ENCODE results near the gene RNF123. TPM values are rescaled to one million over a fixed set of nuclear protein-coding genes. Genes with fewer than 3 reads are reported as not detected.

Gene RNF123
- total RNA-seq = 10 to 100 TPM; 35.1 to 35.2 TPM

GRCh38 chr3:49689046-49689907 is at the start of gene RNF123, which contains the start of gene MST1:
Gene RNF123, plus strand, starts transcription at chr3:49689557. Its CDS starts 1,609 bp downstream, at chr3:49691166.
Gene MST1, minus strand, starts transcription at chr3:49689474. Its CDS starts 783 bp downstream, at chr3:49688691.
- Mint-ChIP-seq H3K4me1 (ENCODE audit: low read depth) (peaks cover 32% of the 10 kb centered on the region), H3K36me3 (ENCODE audit: insufficient read depth in 2 of 2) (no peaks in the 10 kb centered on the region), H3K9me3 (no peaks in the 10 kb centered on the region), H3K27me3 (ENCODE audit: low read depth) (no peaks in the 10 kb centered on the region), H3K27ac (peak within 1 kb of the TSS; percentile 97), H3K4me3 (peak within 1 kb of the TSS; percentile 98 to 99)
- DNase-seq = peak; percentile 95
- peak; percentile 82 to 84 for ATAC-seq (replicated peaks in 1 of 2)

GRCh38 chr3:49641292-49641691 is 48.1 kb upstream of the RNF123 start:
- no peaks in the 10 kb centered on the region for H3K9me3 Mint-ChIP-seq

DNA sequence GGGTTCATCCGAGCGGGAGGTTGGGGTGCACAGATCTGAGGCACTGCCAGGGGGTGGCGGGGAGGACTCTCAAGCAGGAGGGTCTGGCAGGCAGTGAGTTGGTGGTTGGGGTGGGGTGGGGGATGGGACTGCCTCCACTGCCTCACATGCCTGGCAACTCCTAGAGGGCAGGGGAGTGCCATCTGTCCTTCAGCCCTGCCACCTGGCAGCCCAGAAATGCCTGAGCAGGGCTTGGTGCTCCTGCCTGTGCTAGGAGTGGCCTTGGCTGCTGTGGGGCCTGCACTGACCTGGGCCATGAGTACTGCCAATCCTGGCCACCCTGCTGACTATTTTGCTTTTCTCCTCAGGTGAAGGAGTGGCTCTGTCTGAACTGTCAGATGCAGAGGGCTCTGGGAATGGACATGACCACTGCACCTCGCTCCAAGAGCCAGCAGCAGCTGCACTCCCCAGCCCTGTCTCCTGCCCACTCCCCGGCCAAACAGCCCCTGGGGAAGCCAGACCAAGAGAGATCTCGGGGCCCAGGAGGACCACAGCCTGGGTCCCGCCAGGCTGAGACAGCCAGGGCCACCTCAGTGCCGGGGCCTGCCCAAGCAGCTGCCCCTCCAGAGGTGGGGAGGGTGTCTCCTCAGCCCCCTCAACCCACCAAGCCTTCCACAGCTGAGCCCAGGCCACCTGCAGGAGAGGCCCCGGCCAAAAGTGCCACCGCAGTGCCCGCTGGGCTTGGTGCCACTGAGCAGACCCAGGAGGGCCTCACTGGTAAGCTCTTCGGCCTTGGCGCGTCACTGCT is 47.2 kb upstream of the RNF123 start:
- no peak overlapping the region for H3K27ac Mint-ChIP-seq
- no peak for ATAC-seq (replicated peaks in 1 of 2)
- no peaks in the 10 kb centered on the region for H3K4me1 Mint-ChIP-seq (ENCODE audit: low read depth)
- H3K27me3 Mint-ChIP-seq (ENCODE audit: low read depth) = no peaks in the 10 kb centered on the region
- H3K36me3 Mint-ChIP-seq (ENCODE audit: insufficient read depth in 2 of 2) = no peaks in the 10 kb centered on the region
- no peak overlapping the region for H3K4me3 Mint-ChIP-seq
- no peak for DNase-seq
- H3K9me3 Mint-ChIP-seq = no peaks in the 10 kb centered on the region

More at GRCh38 chr3:49641292-49641691, 48.1 kb upstream of the RNF123 start:
- H3K36me3 Mint-ChIP-seq (ENCODE audit: insufficient read depth in 2 of 2) = no peaks in the 10 kb centered on the region
- H3K4me1 Mint-ChIP-seq (ENCODE audit: low read depth) = no peaks in the 10 kb centered on the region
- no peaks in the 10 kb centered on the region for H3K27me3 Mint-ChIP-seq (ENCODE audit: low read depth)
- H3K27ac Mint-ChIP-seq = no peak overlapping the region
- no peak overlapping the region for H3K4me3 Mint-ChIP-seq
- ATAC-seq (replicated peaks in 1 of 2) (no peak), DNase-seq (no peak)

DNA sequence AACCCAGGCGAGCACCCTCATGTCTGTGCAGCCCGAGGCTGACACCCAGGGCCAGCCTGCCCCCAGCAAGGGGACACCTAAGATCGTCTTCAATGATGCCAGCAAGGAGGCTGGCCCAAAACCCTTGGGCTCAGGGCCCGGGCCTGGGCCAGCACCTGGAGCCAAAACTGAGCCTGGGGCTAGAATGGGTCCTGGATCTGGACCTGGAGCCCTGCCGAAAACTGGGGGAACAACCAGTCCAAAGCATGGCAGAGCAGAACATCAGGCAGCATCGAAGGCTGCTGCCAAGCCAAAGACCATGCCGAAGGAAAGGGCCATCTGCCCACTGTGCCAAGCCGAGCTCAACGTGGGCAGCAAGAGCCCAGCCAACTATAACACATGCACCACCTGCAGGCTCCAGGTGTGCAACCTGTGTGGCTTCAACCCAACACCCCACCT is 46.6 kb upstream of the RNF123 start:
- DNase-seq (no peak), ATAC-seq (replicated peaks in 1 of 2) (no peak)
- Mint-ChIP-seq H3K9me3 (no peaks in the 10 kb centered on the region), H3K4me1 (ENCODE audit: low read depth) (no peaks in the 10 kb centered on the region), H3K36me3 (ENCODE audit: insufficient read depth in 2 of 2) (no peaks in the 10 kb centered on the region), H3K4me3 (no peak overlapping the region), H3K27ac (no peak overlapping the region), H3K27me3 (ENCODE audit: low read depth) (no peaks in the 10 kb centered on the region)

GRCh38 chr3:49644684-49645083 is 44.7 kb upstream of the RNF123 start:
- DNase-seq = no peak
- H3K9me3 Mint-ChIP-seq = no peaks in the 10 kb centered on the region
- ATAC-seq (replicated peaks in 1 of 2) = no peak
- H3K27me3 Mint-ChIP-seq (ENCODE audit: low read depth) = no peaks in the 10 kb centered on the region
- no peaks in the 10 kb centered on the region for H3K36me3 Mint-ChIP-seq (ENCODE audit: insufficient read depth in 2 of 2)
- H3K4me1 Mint-ChIP-seq (ENCODE audit: low read depth) = no peaks in the 10 kb centered on the region
- H3K4me3 Mint-ChIP-seq = no peak overlapping the region
- H3K27ac Mint-ChIP-seq = no peak overlapping the region

DNA sequence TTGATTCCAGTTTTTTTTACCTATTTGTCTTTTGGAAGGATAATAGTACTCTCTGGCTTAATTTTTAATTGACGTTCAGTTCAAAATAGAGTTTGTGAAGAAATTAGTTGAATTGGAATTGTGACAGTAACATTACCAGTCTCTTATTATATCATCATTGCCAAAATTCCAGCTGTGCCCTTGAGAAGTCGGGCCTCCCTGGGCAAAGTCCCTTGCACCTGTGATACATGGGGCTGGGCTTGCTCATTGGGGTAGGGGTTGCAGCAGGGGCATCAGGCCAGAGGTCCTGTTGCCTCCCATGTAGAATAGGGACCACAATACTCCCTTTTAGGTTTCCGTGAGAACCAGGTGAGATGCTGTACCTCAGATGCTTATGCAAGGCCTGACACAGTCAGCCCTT is 43.1 kb upstream of the RNF123 start:
- DNase-seq (no peak), ATAC-seq (replicated peaks in 1 of 2) (no peak)
- H3K4me1 Mint-ChIP-seq (ENCODE audit: low read depth) = no peaks in the 10 kb centered on the region
- no peak overlapping the region for H3K27ac Mint-ChIP-seq
- no peaks in the 10 kb centered on the region for H3K36me3 Mint-ChIP-seq (ENCODE audit: insufficient read depth in 2 of 2)
- no peak overlapping the region for H3K4me3 Mint-ChIP-seq
- no peaks in the 10 kb centered on the region for H3K9me3 Mint-ChIP-seq
- no peaks in the 10 kb centered on the region for H3K27me3 Mint-ChIP-seq (ENCODE audit: low read depth)

DNA sequence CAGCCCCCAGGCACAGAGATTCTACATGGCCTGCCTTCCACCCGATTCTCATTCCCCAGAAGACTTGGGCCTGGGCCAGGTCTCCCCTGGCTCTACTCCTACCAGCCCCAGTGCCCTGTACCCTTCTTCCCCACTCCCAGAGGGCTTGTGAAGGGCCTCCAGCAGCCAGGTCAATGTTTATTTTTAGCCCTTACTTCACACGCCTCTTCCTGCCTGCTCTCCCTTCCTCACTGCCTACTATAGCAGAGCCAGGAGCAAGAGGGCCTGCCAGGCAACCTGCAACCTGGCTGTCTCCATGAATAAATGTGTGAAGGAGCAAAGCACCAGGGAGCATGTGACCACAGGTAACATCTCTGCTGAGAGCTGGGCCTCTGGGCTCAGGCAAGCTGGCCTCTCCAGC is 41.6 kb upstream of the RNF123 start:
- ATAC-seq (replicated peaks in 1 of 2) = no peak
- Mint-ChIP-seq H3K36me3 (ENCODE audit: insufficient read depth in 2 of 2) (no peaks in the 10 kb centered on the region), H3K4me3 (no peak overlapping the region), H3K27me3 (ENCODE audit: low read depth) (no peaks in the 10 kb centered on the region), H3K9me3 (no peaks in the 10 kb centered on the region), H3K27ac (no peak overlapping the region), H3K4me1 (ENCODE audit: low read depth) (no peaks in the 10 kb centered on the region)
- no peak for DNase-seq

GRCh38 chr3:49648354-49649019 is 40.9 kb upstream of the RNF123 start:
- H3K9me3 Mint-ChIP-seq = no peaks in the 10 kb centered on the region

GRCh38 chr3:49649576-49649975 is 39.8 kb upstream of the RNF123 start:
- H3K4me1 Mint-ChIP-seq (ENCODE audit: low read depth) = no peaks in the 10 kb centered on the region
- no peak for ATAC-seq (replicated peaks in 1 of 2)
- no peaks in the 10 kb centered on the region for H3K36me3 Mint-ChIP-seq (ENCODE audit: insufficient read depth in 2 of 2)
- H3K27ac Mint-ChIP-seq = no peak overlapping the region
- no peak overlapping the region for H3K4me3 Mint-ChIP-seq
- DNase-seq = no peak
- no peaks in the 10 kb centered on the region for H3K9me3 Mint-ChIP-seq
- H3K27me3 Mint-ChIP-seq (ENCODE audit: low read depth) = no peaks in the 10 kb centered on the region

More at GRCh38 chr3:49648354-49649019, 40.9 kb upstream of the RNF123 start:
- no peak overlapping the region for H3K4me3 Mint-ChIP-seq
- DNase-seq = no peak
- no peaks in the 10 kb centered on the region for H3K4me1 Mint-ChIP-seq (ENCODE audit: low read depth)
- H3K27me3 Mint-ChIP-seq (ENCODE audit: low read depth) = no peaks in the 10 kb centered on the region
- no peaks in the 10 kb centered on the region for H3K36me3 Mint-ChIP-seq (ENCODE audit: insufficient read depth in 2 of 2)
- ATAC-seq (replicated peaks in 1 of 2) = no peak
- no peak overlapping the region for H3K27ac Mint-ChIP-seq

DNA sequence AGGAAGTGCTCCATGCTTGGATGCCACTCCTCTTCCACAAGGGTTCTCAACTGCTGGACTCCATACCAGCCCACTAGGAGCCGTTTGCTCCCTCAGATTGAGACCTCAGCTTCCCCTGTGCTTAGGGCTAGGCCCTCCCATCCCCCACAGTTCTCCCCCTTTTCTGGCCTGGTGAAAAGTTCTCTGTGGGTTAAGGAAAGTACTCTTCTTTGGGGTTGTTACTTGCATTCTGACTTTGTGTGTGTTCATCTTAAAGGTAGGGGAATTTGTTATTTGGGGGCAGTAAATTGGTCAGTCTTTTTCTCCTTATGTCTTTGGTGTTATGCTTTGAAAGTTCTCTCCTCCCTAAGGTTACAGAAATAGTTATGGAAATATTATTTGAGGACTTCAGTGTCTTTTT is 39.2 kb upstream of the RNF123 start:
- Mint-ChIP-seq H3K36me3 (ENCODE audit: insufficient read depth in 2 of 2) (no peaks in the 10 kb centered on the region), H3K9me3 (no peaks in the 10 kb centered on the region), H3K27me3 (ENCODE audit: low read depth) (no peaks in the 10 kb centered on the region), H3K4me1 (ENCODE audit: low read depth) (no peaks in the 10 kb centered on the region), H3K4me3 (no peak overlapping the region), H3K27ac (no peak overlapping the region)
- ATAC-seq (replicated peaks in 1 of 2) (peak in 1 of 2 donors; percentile 25), DNase-seq (no peak)

DNA sequence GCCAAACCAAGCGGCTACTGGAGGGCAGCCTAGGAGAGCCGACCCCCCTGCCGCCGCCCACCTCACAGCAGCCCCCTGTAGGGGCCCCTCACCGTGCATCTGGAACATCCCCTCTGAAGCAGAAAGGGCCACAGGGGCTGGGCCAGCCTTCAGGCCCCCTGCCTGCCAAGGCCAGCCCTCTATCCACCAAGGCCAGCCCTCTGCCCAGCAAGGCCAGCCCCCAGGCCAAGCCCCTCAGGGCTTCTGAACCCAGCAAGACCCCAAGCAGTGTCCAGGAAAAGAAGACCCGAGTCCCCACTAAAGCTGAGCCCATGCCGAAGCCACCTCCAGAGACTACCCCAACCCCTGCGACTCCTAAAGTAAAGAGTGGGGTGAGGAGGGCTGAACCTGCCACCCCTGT is 38.7 kb upstream of the RNF123 start:
- no peak overlapping the region for H3K27ac Mint-ChIP-seq
- no peak for DNase-seq
- H3K9me3 Mint-ChIP-seq = no peaks in the 10 kb centered on the region
- H3K4me1 Mint-ChIP-seq (ENCODE audit: low read depth) = no peaks in the 10 kb centered on the region
- H3K4me3 Mint-ChIP-seq = no peak overlapping the region
- no peaks in the 10 kb centered on the region for H3K36me3 Mint-ChIP-seq (ENCODE audit: insufficient read depth in 2 of 2)
- ATAC-seq (replicated peaks in 1 of 2) = no peak
- H3K27me3 Mint-ChIP-seq (ENCODE audit: low read depth) = no peaks in the 10 kb centered on the region

GRCh38 chr3:49652218-49652902 is 37.0 kb upstream of the RNF123 start:
- ATAC-seq (replicated peaks in 1 of 2) = no peak
- H3K9me3 Mint-ChIP-seq = no peaks in the 10 kb centered on the region
- no peaks in the 10 kb centered on the region for H3K36me3 Mint-ChIP-seq (ENCODE audit: insufficient read depth in 2 of 2)
- H3K4me3 Mint-ChIP-seq = no peak overlapping the region
- H3K4me1 Mint-ChIP-seq (ENCODE audit: low read depth) = peaks cover 5% of the 10 kb centered on the region
- H3K27ac Mint-ChIP-seq = no peak overlapping the region
- DNase-seq = no peak
- H3K27me3 Mint-ChIP-seq (ENCODE audit: low read depth) = no peaks in the 10 kb centered on the region
